GM19240 (cell line): ENCODE measurements around the gene SOX3.

Experiments used
- DNase-seq: peaks from one replicate; pipeline ENCODE4 v3.0.0; 2011; ENCODE audit warnings: low spot score; ENCODE audit not compliant: insufficient read length

SOX3 gene

GRCh38 chrX:140495739-140496138, 9.1 kb downstream of the SOX3 start:
- DNase-seq = no peak

- no peak for DNase-seq
Measured at GRCh38 chrX:140492066-140492994, 12.5 kb downstream of the SOX3 start.

- DNase-seq = no peak
Measured at GRCh38 chrX:140480765-140481164, 24.1 kb downstream of the SOX3 start.

- DNase-seq = no peak
Measured at GRCh38 chrX:140477987-140478386, 26.9 kb downstream of the SOX3 start.

GRCh38 chrX:140475025-140475424, 29.8 kb downstream of the SOX3 start:
- DNase-seq = no peak

GRCh38 chrX:140467211-140467610, 37.7 kb downstream of the SOX3 start:
- no peak for DNase-seq
